Caki2 (cell line): ENCODE results near the gene FAF2. TPM values are rescaled to one million over a fixed set of nuclear protein-coding genes. Genes with fewer than 3 reads are reported as not detected.

Experiments used
- DNase-seq: peaks from one replicate; pipeline ENCODE4 v3.0.0-alpha.2; 2015; ENCODE audit warnings: low read depth
- in situ Hi-C: cut with HindIII; loops from 2 replicates; pipeline ENCODE4 v1.10.0; 2016; ENCODE audit warnings: low sequenced_read_pairs, low pct_unique_long_range_greater_than_20kb, mixed read lengths
- total RNA-seq: library from RNA; depleted of rRNA; stranded (reverse); fragments of >200 nt; shearing (Covaris generic); gene quantifications from 2 replicates; pipeline ENCODE4 v1.2.3, GENCODE V29; 2014; ENCODE audit warnings: low replicate concordance

FAF2 gene
- total RNA-seq, 1 experiment from 2014 or later, result 31.4 TPM

GRCh38 chr5:176524138-176524537 is 76.0 kb downstream of the FAF2 start:
- in situ Hi-C loops, result no loop called here
- DNase-seq, result no peak

GRCh38 chr5:176524987-176525386 is 76.8 kb downstream of the FAF2 start:
- in situ Hi-C loops, result no loop called here
- DNase-seq, result no peak

DNA sequence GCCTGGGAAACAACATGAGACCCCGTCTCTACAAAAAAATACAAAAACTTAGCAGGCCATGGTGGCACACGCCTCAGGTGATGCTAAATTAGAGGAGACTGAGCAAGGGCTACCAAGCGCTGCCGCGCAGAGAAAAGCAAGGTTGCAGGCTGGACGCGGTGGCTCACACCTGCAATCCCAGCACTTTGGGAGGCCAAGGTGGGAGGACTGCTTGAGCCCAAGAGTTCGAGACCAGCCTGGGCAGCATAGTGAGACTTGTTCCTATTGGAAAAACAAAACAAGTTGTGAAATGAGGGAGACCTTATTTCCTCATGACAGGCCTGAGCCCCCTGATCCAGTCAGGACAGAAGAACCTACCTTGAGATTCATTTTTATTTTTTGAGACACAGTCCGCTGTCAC is 77.5 kb downstream of the FAF2 start:
- no peak for DNase-seq
- in situ Hi-C loops, result no loop called here

DNA sequence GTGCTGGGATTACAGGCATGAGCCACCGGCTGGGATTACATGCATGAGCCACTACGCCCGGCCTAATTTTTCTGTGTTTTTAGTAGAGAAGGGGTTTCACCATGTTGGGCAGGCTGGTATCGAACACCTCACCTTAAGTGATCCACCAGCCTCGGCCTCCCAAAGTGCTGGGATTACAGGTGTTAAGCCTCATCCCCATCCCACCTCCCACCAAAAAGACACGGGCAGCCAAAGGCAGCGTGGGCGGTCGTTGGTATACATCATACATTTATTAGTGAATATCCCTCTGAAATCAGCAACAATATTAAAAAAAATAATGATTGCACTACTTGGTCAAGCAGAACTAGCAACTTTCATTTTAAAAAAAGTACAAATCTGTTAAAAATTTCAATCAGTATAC is 78.3 kb downstream of the FAF2 start:
- in situ Hi-C loops, result no loop called here
- DNase-seq, result no peak

DNA sequence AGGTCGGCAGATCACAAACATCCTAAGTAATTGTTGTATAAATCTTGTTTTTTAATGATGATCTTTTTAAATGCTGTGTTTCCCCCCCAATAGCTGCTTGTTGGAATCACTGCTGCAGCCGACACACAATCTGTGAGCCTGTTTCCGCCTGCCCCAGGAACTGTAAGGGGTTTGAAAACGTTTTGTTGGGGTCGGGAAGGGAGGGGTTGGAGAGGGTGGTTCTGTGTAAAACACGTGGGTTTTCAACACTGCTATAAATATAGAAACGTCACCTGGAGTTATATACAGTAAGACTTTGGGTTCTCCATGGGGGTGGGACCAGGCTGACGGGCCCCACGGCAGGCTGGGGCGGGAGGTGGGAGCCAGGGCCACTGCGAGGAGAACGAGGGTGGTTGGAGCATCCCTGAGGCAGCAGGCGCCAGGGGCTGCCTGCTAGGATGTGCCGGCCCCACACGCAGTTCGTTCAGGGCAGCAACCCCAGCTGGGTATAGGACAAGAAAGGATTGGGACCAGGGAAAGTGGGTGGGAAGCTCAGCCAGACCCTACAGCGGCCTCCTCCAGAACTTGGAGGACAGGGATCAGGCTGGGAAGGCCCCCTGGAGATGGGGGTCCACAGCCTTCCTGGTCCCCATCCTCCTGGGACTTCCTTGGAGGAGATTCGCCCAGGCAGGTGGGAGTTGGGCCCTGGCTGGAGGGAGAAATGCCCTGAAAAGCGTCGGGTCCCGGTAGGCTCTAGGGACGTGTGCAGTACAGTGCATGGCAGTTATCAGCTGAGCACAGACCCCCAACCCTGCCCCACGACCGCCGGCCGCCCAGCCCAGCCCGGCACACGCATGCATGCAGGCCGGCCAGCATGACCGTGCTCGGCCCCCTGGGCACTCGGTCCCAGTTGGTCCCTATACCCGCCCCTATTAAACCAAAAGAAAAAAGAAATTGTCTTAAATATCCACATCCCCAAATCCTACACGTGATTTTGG is 79.3 kb downstream of the FAF2 start:
- no peak for DNase-seq
- in situ Hi-C loops, result no loop called here

GRCh38 chr5:176528301-176528700 is 80.1 kb downstream of the FAF2 start:
- in situ Hi-C loops, result no loop called here
- no peak for DNase-seq

DNA sequence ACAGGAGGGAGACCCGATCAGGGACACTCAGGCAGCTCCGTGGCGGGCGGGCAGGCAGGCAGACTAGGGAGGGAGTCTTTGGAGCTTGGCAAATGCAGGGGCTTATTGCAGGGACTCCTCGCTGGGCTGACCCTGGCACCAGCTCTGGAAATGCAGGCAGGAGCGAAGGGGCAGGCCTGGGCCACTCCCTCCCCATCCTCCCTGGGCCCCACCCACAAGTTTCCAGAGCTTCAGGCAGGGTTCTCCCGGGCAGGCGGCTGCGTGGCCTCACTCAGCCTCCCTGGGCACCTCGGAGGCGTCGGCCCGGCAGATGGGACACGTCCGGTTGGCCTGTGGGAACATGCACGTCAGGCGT is 80.6 kb downstream of the FAF2 start:
- DNase-seq, result no peak
- in situ Hi-C loops, result no loop called here

DNA sequence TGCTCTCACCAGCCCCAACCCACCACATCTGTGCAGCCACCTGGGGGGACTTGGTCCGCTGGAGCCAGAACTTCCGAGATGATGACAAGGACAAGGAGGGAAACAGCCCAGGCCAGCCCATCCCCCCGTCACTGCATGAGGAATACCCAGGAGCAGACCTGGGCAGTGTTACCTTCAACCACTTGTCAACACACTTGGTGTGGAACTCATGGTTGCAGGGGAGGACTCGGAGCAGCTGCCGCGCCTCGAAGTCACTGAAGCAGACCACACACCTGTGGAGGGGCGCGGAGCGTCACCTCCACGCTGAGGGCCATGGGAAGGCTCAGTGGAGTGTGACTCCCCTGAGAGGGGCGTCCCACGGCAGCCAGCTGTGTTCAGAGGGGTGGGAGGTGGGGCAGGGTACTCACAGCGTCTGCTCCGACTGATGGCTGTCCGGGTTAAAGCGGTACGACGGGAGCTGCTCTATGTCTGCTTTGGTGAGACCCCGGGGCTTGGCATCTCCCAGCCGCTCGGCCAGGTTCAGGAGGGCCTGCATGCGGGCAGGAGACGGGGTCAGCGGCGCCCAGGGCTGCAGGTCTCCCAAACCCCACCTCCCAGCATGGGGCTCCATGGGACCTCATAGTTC is 81.0 kb downstream of the FAF2 start:
- in situ Hi-C loops, result no loop called here
- no peak for DNase-seq

- DNase-seq, result no peak
- in situ Hi-C loops, result no loop called here
Observed at GRCh38 chr5:176529741-176530141, 81.6 kb downstream of the FAF2 start.

DNA sequence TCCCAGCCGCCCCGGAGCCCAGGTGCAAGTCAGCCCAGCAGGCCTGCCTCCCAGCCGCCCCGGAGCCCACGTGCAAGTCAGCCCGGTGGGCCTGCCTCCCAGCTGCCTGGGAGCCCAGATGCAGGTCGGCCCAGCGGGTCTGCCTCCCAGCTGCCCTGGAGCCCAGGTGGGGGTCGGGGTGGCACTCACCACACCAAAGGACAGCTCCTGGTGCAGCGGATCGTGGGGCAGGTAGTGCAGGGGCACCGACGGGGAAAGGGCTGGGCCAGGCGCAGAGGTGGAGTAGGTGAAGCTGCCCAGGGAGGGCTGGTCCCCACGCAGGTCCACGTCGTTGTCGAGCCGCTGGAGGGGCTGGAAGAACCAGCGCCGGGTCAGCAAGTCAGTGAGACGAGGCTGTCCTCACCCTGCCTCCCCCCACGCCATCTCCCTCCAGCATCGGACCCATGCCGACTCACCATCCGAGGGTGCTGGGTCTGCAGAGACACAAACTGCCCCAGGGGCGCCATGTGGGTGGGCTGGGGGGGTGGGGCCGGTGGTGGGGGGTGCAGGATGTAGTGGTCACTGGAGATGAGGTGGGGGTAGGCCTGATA is 82.3 kb downstream of the FAF2 start:
- in situ Hi-C loops, result no loop called here
- no peak for DNase-seq

- DNase-seq, result peak; percentile 30
- in situ Hi-C loops, result no loop called here
Observed at GRCh38 chr5:176530983-176531901, 83.1 kb downstream of the FAF2 start.

GRCh38 chr5:176531902-176532493 is 83.8 kb downstream of the FAF2 start:
- in situ Hi-C loops, result no loop called here

GRCh38 chr5:176532795-176533194 is 84.6 kb downstream of the FAF2 start:
- DNase-seq, result no peak
- in situ Hi-C loops, result no loop called here

More at GRCh38 chr5:176531902-176532493, 83.8 kb downstream of the FAF2 start:
- no peak for DNase-seq

- in situ Hi-C loops, result no loop called here
- no peak for DNase-seq
Observed at GRCh38 chr5:176533390-176533789, 85.2 kb downstream of the FAF2 start.

DNA sequence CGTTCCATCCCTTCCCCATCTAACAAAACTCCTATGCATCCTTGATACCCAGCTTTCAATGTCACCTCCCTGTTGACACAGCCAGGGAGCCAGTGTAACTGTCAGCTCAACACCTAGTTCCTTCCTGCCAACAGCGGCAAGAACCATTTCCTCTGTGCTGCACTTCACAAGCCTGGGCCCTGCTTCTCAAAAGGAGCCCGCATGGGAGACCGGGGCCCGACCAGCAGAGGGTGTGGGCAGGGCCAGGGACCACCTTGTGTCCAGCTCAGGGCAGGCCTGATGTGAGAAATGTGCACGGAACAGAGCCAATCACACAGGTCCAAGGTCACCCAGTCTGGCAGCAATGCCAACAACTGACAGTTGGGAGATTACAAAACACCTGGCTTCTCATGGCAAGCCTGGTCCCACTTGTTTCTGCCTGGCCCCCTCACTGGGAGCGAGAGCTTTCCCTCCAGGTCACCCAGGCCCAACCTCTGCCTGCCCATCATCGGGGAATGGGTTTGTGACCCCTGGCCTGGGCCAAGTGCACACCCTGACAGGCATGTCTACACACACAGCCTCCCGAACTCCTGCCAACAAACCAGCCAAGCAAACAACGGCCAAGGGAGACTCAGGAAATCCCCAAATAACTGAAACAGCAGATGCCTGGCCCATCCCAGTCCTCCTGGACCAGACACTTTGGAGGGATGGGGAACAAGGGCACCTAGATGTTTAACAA is 85.9 kb downstream of the FAF2 start:
- peak; percentile 62 for DNase-seq
- in situ Hi-C loops, result no loop called here

DNA sequence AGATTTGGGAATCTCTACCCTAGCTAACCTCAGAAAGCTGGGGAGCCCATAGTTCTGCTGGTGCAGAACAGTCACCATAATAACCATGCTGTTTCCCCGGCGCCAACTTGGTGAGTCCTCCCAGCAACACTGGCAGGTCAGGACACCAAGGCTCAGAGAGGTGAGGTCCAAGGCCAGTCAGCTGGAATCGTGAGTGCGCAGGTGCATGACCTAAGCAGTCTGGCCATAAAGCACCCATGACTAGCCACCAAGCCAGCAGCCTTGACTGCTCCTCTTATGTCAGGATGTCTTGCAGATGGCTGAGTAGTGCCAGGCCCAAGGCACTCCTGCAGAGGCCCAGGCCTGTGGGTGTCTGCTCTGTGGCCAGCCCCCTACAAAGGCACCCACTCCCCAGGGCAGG is 86.5 kb downstream of the FAF2 start:
- in situ Hi-C loops, result no loop called here
- DNase-seq, result peak; percentile 57

- DNase-seq, result peak; percentile 63
- in situ Hi-C loops, result no loop called here
Observed at GRCh38 chr5:176535101-176535663, 87.0 kb downstream of the FAF2 start.
